ENCODE results near the gene IFIH1. TPM values are rescaled to one million over a fixed set of nuclear protein-coding genes. Genes with fewer than 3 reads are reported as not detected.

The IFIH1 gene
- total RNA-seq (2014; rRNA removed; shearing (Covaris generic)): 3.6 and 4.2 TPM in 2 replicates
- 3.9 and 4.1 TPM in 2 replicates for polyA plus RNA-seq (2015; cell fraction: cytosol; rRNA removed)
- polyA plus RNA-seq (2015; cell fraction: nucleus; rRNA removed): 2.5 and 3.0 TPM in 2 replicates

- peak; percentile 84 for DNase-seq (ENCODE audit: low read depth, low spot score)
- in situ Hi-C loops (cut with HindIII; ENCODE audit: low pct_unique_long_range_greater_than_20kb, low sequenced_read_pairs): no loop called here
Measured at GRCh38 chr2:162318328-162319180, at the start of gene IFIH1. TSS of gene IFIH1 (minus strand) at chr2:162318684. CDS start at chr2:162318307, 377 bp downstream.

GRCh38 chr2:162365392-162365791 is 46.9 kb upstream of the IFIH1 start:
- no peak for DNase-seq (ENCODE audit: low read depth, low spot score)
- in situ Hi-C loops (cut with HindIII; ENCODE audit: low pct_unique_long_range_greater_than_20kb, low sequenced_read_pairs): no loop called here

GRCh38 chr2:162344617-162344950 is 26.1 kb upstream of the IFIH1 start:
- DNase-seq (ENCODE audit: low read depth, low spot score): no peak
- in situ Hi-C loops (cut with HindIII; ENCODE audit: low pct_unique_long_range_greater_than_20kb, low sequenced_read_pairs): no loop called here

GRCh38 chr2:162343824-162344616 is 25.5 kb upstream of the IFIH1 start, which contains the start of gene GCA:
TSS of gene GCA (plus strand) at chr2:162344132. CDS start at chr2:162344249, 117 bp downstream.
- DNase-seq (ENCODE audit: low read depth, low spot score): peak; percentile 97
- in situ Hi-C loops (cut with HindIII; ENCODE audit: low pct_unique_long_range_greater_than_20kb, low sequenced_read_pairs): no loop called here

DNA sequence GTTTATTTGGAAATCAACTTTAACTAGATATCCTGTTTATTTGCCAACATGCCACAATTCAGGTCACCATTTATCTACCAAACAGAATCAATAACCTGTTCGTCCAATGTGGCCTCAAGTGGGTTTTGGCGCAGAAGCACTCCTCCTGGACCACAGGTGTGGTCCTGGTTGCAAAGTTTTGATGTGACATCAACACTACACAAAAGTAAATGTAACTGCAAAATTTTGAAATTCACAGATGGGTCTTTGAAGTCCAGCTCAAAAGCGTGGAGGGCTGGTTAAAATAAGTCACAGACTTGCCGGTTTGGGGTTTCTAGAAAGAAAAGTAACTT is 25.0 kb upstream of the IFIH1 start:
- in situ Hi-C loops (cut with HindIII; ENCODE audit: low pct_unique_long_range_greater_than_20kb, low sequenced_read_pairs): no loop called here
- DNase-seq (ENCODE audit: low read depth, low spot score): no peak

DNA sequence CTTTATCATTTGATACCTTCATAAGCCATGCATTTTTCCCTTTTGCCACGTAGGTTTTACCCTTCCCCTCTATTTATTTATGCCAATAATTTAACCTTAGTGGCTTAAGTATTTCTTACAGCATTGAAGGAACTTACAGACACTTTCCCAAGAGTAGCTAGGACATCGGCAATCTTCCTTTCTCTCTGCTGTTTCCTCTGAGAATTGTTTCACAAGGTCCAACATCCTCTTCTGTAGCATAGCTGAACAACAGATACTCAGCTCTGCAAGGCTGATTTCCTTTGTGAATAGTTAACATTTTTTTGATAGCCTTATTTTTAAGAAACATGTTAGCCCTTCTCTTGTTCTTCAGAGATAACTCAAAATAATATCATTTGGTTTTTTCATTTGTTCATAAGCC is 24.4 kb upstream of the IFIH1 start:
- in situ Hi-C loops (cut with HindIII; ENCODE audit: low pct_unique_long_range_greater_than_20kb, low sequenced_read_pairs): no loop called here
- DNase-seq (ENCODE audit: low read depth, low spot score): no peak

DNA sequence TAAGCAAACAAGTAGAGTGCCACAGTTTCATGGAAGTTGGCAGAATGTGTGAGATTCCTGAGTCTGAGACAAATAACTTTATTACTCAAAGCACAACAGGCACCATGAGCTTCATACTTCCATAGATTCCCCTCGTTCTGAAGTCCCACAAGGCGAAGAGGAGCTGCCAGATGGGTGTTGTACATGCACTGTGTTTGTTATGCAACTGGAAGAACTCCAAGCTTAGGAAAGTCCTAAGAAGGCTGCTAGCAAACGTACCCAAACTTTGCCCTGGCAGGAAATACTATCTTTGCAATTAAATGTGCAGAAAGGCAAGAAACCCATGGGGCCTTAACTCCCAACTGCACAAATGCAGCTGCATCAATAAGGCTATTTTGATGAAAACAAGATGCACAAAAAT is 23.8 kb upstream of the IFIH1 start:
- in situ Hi-C loops (cut with HindIII; ENCODE audit: low pct_unique_long_range_greater_than_20kb, low sequenced_read_pairs): no loop called here
- DNase-seq (ENCODE audit: low read depth, low spot score): no peak

- in situ Hi-C loops (cut with HindIII; ENCODE audit: low pct_unique_long_range_greater_than_20kb, low sequenced_read_pairs): no loop called here
- no peak for DNase-seq (ENCODE audit: low read depth, low spot score)
Measured at GRCh38 chr2:162340822-162341221, 22.3 kb upstream of the IFIH1 start.

DNA sequence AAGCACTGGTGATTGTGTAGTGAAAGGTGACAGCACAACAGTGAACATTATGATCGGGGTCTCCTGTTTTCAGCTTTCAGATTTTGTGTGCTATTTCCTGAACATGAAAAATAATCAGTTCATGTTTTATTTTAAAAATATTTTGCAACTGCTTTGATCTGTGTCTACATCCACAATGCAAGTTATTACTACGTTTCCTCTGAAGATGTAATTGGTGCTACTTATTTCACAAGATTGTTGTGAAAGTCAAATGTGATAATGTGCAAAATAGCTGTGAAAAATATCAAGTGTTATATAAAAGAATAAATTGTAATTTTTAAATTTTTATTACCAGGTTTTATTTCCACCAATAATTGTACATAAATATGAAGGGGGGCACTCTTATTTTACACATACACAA is 19.4 kb upstream of the IFIH1 start:
- DNase-seq (ENCODE audit: low read depth, low spot score): no peak
- in situ Hi-C loops (cut with HindIII; ENCODE audit: low pct_unique_long_range_greater_than_20kb, low sequenced_read_pairs): no loop called here

- in situ Hi-C loops (cut with HindIII; ENCODE audit: low pct_unique_long_range_greater_than_20kb, low sequenced_read_pairs): no loop called here
- peak; percentile 68 for DNase-seq (ENCODE audit: low read depth, low spot score)
Measured at GRCh38 chr2:162333968-162334367, 15.5 kb upstream of the IFIH1 start.

DNA sequence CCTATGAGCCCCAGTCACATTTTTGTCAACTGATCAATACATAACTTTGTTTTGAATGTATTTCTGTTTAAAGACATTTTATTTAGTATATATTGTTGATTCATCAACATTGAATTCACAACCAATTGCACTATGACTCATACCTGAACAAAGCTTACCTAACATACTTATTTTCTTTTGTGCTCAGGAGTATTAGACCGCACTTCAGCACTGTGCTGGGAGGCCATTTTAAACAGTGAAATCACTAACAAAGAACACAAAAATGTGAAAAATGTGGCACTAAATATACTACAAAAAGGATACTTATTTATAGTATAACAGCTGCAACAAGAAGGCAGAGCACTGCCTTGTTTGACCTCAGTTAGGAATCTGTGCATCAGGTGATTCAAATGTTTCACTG is 12.4 kb upstream of the IFIH1 start:
- DNase-seq (ENCODE audit: low read depth, low spot score): no peak
- in situ Hi-C loops (cut with HindIII; ENCODE audit: low pct_unique_long_range_greater_than_20kb, low sequenced_read_pairs): no loop called here

GRCh38 chr2:162328424-162329157 is 10.1 kb upstream of the IFIH1 start:
- DNase-seq (ENCODE audit: low read depth, low spot score): no peak
- in situ Hi-C loops (cut with HindIII; ENCODE audit: low pct_unique_long_range_greater_than_20kb, low sequenced_read_pairs): no loop called here

GRCh38 chr2:162327806-162328205 is 9.3 kb upstream of the IFIH1 start:
- DNase-seq (ENCODE audit: low read depth, low spot score): no peak
- in situ Hi-C loops (cut with HindIII; ENCODE audit: low pct_unique_long_range_greater_than_20kb, low sequenced_read_pairs): no loop called here

DNA sequence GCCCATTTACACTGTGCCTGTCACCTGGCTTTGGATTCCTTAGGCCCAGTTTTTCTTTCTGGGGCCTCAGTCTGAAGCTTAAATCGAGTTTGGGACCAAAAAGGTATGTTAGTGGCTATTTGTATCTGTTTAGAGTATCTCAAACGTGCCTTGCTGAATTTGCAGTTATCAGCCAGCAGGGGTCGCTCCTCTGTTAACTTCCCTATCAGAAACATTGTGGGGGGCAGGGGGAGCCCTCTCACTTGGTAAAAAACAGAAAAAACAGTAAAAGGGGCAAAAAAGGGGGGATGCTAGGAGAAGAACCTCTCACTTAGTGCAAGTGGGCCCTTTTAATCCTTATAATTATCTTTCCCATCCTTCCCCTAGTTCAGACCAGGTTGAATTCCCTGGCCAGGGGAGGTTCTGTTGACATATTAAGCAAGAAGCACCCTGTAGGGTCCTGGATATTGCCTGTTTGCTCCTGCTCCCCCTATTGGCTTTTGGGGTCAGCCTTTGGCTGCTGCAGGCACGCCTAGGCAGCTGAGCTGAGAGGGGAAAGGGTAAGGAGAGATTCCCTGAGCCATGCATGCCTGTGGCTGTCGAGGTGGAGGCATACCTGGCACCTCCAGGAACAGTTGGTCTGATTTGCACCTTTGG is 8.8 kb upstream of the IFIH1 start:
- peak; percentile 17 for DNase-seq (ENCODE audit: low read depth, low spot score)
- in situ Hi-C loops (cut with HindIII; ENCODE audit: low pct_unique_long_range_greater_than_20kb, low sequenced_read_pairs): no loop called here

GRCh38 chr2:162324953-162325352 is 6.5 kb upstream of the IFIH1 start:
- in situ Hi-C loops (cut with HindIII; ENCODE audit: low pct_unique_long_range_greater_than_20kb, low sequenced_read_pairs): no loop called here
- DNase-seq (ENCODE audit: low read depth, low spot score): no peak

DNA sequence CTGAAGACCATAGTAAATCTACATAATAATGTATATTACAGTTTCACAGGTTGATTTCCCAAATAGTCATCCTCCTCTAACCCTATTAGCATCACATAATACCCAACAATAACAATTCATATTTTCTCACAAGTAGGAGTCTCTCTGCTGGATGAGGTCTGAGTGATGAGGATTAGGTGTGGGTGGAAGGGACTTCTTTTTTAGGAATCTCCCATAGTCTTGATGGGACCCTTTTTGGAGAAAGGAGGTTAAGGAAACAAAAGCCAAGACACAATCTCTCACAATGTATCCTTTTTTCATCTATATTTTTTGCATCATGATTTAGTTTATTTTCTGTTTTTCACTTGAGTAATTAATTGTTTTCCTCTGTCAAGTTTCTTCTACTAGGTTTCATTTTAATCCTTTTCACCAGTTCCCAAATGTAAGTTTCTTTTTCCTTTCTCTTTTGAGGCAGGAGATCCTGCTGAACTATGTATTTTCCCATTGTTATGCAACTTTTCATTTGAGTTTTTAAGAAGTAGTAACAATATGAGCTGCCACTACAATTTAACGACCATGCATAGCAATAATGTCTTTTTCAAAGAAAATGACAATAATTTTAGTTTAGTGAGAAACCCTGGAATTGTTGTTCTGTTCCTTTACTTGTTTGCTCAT is 2.5 kb upstream of the IFIH1 start:
- in situ Hi-C loops (cut with HindIII; ENCODE audit: low pct_unique_long_range_greater_than_20kb, low sequenced_read_pairs): no loop called here
- no peak for DNase-seq (ENCODE audit: low read depth, low spot score)

GRCh38 chr2:162317861-162318327 is 590 bp downstream of the IFIH1 start:
- DNase-seq (ENCODE audit: low read depth, low spot score): peak; percentile 20
- in situ Hi-C loops (cut with HindIII; ENCODE audit: low pct_unique_long_range_greater_than_20kb, low sequenced_read_pairs): no loop called here

All from SK-MEL-5 (cell line).